Karpas-422 (cell line): Measurements from ENCODE around the gene GCHFR. TPM values are rescaled to one million over a fixed set of nuclear protein-coding genes. Genes with fewer than 3 reads are reported as not detected.

Experiments
- DNase-seq: peaks from one replicate; pipeline ENCODE4 v3.0.0-alpha.2; 2015
- H2AFZ ChIP-seq: fragments of 200-600 bp; sonication (generic); 2 replicates; pipeline ENCODE4 v1.6.1; 2014; ENCODE audit warnings: antibody characterized with exemption, low read length, mixed read lengths
- H3K27ac ChIP-seq: fragments of 200-600 bp; sonication (generic); 2 replicates; pipeline ENCODE4 v1.5.1; 2014; ENCODE audit warnings: mild to moderate bottlenecking, low read length, moderate library complexity
- H3K27me3 ChIP-seq: fragments of 200-600 bp; sonication (generic); 2 replicates; pipeline ENCODE4 v1.6.1; 2014; ENCODE audit warnings: low read length, mixed read lengths
- H3K36me3 ChIP-seq: fragments of 200-600 bp; sonication (generic); 2 replicates; pipeline ENCODE4 v1.6.1; 2014; ENCODE audit warnings: low read length, mixed read lengths; ENCODE audit not compliant: insufficient read depth
- H3K4me1 ChIP-seq: fragments of 200-600 bp; sonication (generic); 2 replicates; pipeline ENCODE4 v1.6.1; 2014; ENCODE audit warnings: mild to moderate bottlenecking, low read length, mixed read lengths
- H3K4me2 ChIP-seq: fragments of 200-600 bp; sonication (generic); 2 replicates; pipeline ENCODE4 v1.6.1; 2014; ENCODE audit warnings: low read length, low read depth, mild to moderate bottlenecking; ENCODE audit not compliant: poor library complexity, severe bottlenecking
- H3K4me3 ChIP-seq: fragments of 200-600 bp; sonication (generic); 2 replicates; pipeline ENCODE4 v1.5.1; 2014; ENCODE audit warnings: mild to moderate bottlenecking, antibody characterized with exemption, low read length, mixed read lengths
- H3K79me2 ChIP-seq: fragments of 200-600 bp; sonication (generic); 2 replicates; pipeline ENCODE4 v1.6.1; 2014; ENCODE audit warnings: mild to moderate bottlenecking, low read length, mixed read lengths
- H3K9ac ChIP-seq: fragments of 200-600 bp; sonication (generic); 2 replicates; pipeline ENCODE4 v1.6.0; 2014; ENCODE audit warnings: low read length
- H3K9me2 ChIP-seq: fragments of 200-600 bp; sonication (generic), shearing (Covaris generic); replicated peaks from 2 replicates; pipeline ENCODE4 v1.6.0; 2014; ENCODE audit warnings: mild to moderate bottlenecking, low read length, moderate library complexity; ENCODE audit not compliant: insufficient read depth
- H3K9me3 ChIP-seq: fragments of 300-700, 200-600 bp; sonication (generic); 2 replicates; pipeline ENCODE4 v1.6.1; 2014; ENCODE audit warnings: low read length, mixed read lengths
- H4K20me1 ChIP-seq: fragments of 200-600 bp; sonication (generic); 2 replicates; pipeline ENCODE4 v1.6.1; 2014; ENCODE audit warnings: mild to moderate bottlenecking, antibody characterized with exemption, low read length, low read depth; ENCODE audit not compliant: insufficient read depth
- small RNA-seq: library from RNA; depleted of rRNA; stranded (forward); fragments of <200 nt; gene quantifications from one replicate; pipeline ENCODE3, GENCODE V24; 2014
- total RNA-seq: library from RNA; depleted of rRNA; stranded (reverse); fragments of >200 nt; shearing (Covaris generic); gene quantifications from 2 replicates; pipeline ENCODE4 v1.2.3, GENCODE V29; 2014; ENCODE audit warnings: low replicate concordance; rRNA removed

Gene GCHFR
- total RNA-seq, 1 experiment from 2014 or later = 173 TPM

- Histone ChIP-seq H3K4me1 (no peaks in the 10 kb centered on the region), H3K27ac (no peak overlapping the region), H4K20me1 (no peaks in the 10 kb centered on the region)
Observed at GRCh38 chr15:40815042-40815698, 51.3 kb downstream of the GCHFR start.

More at GRCh38 chr15:40815042-40815698, 51.3 kb downstream of the GCHFR start:
- Histone ChIP-seq H3K4me2 (no peak overlapping the region), H3K4me3 (no peak overlapping the region), H3K79me2 (no peaks in the 10 kb centered on the region), H3K9me3 (no peaks in the 10 kb centered on the region), H3K27me3 (no peaks in the 10 kb centered on the region), H2AFZ (no peak overlapping the region), H3K9me2 (no peaks in the 10 kb centered on the region), H3K9ac (no peak overlapping the region), H3K36me3 (no peaks in the 10 kb centered on the region)
- DNase-seq = no peak

Small RNAs within 50 kb of the gene (small RNA-seq; reads per million reads assigned to genes)
- gene SUMO2P15 = not detected

Other genes with a start within 250 kb of the GCHFR start
- gene CCDC32, start 199.0 kb upstream of the GCHFR start, total RNA-seq = 21.8 and 25.3 TPM in 2 replicates
- 13.6 and 33.0 TPM in 2 replicates for gene RPUSD2, start 194.8 kb upstream of the GCHFR start, total RNA-seq
- 17.4 and 25.8 TPM in 2 replicates for gene KNL1, start 169.8 kb upstream of the GCHFR start, total RNA-seq
- 8.6 and 11.4 TPM in 2 replicates for gene RAD51, start 68.9 kb upstream of the GCHFR start, total RNA-seq
- 7.8 and 15.8 TPM in 2 replicates for gene RMDN3, start 8.8 kb upstream of the GCHFR start, total RNA-seq
- 2.4 and 9.8 TPM in 2 replicates for gene C15orf62, start 5.9 kb downstream of the GCHFR start, total RNA-seq
- 14.5 and 47.5 TPM in 2 replicates for gene ZFYVE19, start 43.0 kb downstream of the GCHFR start, total RNA-seq
- gene DNAJC17, start 43.4 kb downstream of the GCHFR start, total RNA-seq = 14.8 and 46.6 TPM in 2 replicates
- not detected in 2 replicates for gene PPP1R14D, start 64.6 kb downstream of the GCHFR start, total RNA-seq
- gene SPINT1, start 80.0 kb downstream of the GCHFR start, total RNA-seq = 2.0 and 3.4 TPM in 2 replicates
- 0.69 TPM in 1 of 2 replicates, not detected in the other for gene RHOV, start 110.2 kb downstream of the GCHFR start, total RNA-seq
- gene VPS18, start 130.4 kb downstream of the GCHFR start, total RNA-seq = 12.6 and 18.1 TPM in 2 replicates
- 0.36 TPM in 1 of 2 replicates, not detected in the other for gene DLL4, start 165.3 kb downstream of the GCHFR start, total RNA-seq
- 41.6 and 45.5 TPM in 2 replicates for gene CHAC1, start 189.4 kb downstream of the GCHFR start, total RNA-seq